Prostate gland (tissue), 2 donors: ENCODE results near the gene ATP5MK. TPM values are rescaled to one million over a fixed set of nuclear protein-coding genes. Genes with fewer than 3 reads are reported as not detected.

Source experiments
- DNase-seq: peaks from one replicate; pipeline ENCODE4 v3.0.0-alpha.2; 2019; ENCODE audit warnings: low spot score
- H3K27ac ChIP-seq, 2 donors: fragments of 200-600 bp; sonication (generic); 2 replicates each; pipeline ENCODE4 v1.5.1; 2017 to 2019
- H3K27me3 ChIP-seq: fragments of 200-600 bp; sonication (generic); replicated peaks from 2 replicates; pipeline ENCODE4 v1.5.1; 2019; ENCODE audit not compliant: insufficient read depth
- H3K36me3 ChIP-seq, 2 donors: fragments of 200-600 bp; sonication (generic); 1 replicate in 1 of 2; 2 replicates in 1 of 2; pipeline versions ENCODE4 v1.5.1 to v1.8.1; 2017 to 2019
- H3K4me1 ChIP-seq: fragments of 200-600 bp; sonication (generic); replicated peaks from 2 replicates; pipeline ENCODE4 v1.5.1; 2019
- H3K4me3 ChIP-seq, 2 donors: fragments of 200-600 bp; sonication (generic); 2 replicates each; pipeline ENCODE4 v1.5.1; 2017 to 2019
- H3K9me3 ChIP-seq: fragments of 200-600 bp; sonication (generic); 2 replicates; pipeline ENCODE4 v1.5.1; 2017
- POLR2A ChIP-seq: fragments of 450-650 bp; IDR thresholded peaks from one replicate; pipeline ENCODE4 v1.6.1; 2016; ENCODE audit warnings: antibody characterized with exemption, mild to moderate bottlenecking
- POLR2AphosphoS5 ChIP-seq: sonication (generic); formaldehyde crosslinking; IDR thresholded peaks from one replicate; pipeline ENCODE4 v1.6.1; 2017; ENCODE audit warnings: antibody characterized with exemption
- WGBS: methylation state at CpG from one replicate; pipeline ENCODE4 v1.1.5; 2018; 5-methylcytosine and 5-hydroxymethylcytosine counted together
- intact Hi-C: fragments of 100-400 bp; cut with DNase I; formaldehyde crosslinking; loops from one replicate; pipeline ENCODE4 v1.14.2; 2022
- total RNA-seq, 2 donors: library from RNA; depleted of rRNA; stranded (reverse); fragments of >200 nt; gene quantifications; one replicate each; pipeline ENCODE4 v1.1.0, GENCODE V29; 2016
- TF ChIP-seq, protein P1 (sequence below), 4 experiments: fragments of 200-600 bp in 2 of 4; fragments of 450-650 bp in 2 of 4; sonication (generic) in 2 of 4; IDR thresholded peaks; 1 replicate in 3 of 4; 2 replicates in 1 of 4; pipeline ENCODE4 v1.5.1; 2016 to 2019; ENCODE audit warnings: antibody characterized with exemption in 4 of 4, mild to moderate bottlenecking in 2 of 4, moderate library complexity in 2 of 4

The ATP5MK gene
- total RNA-seq, 2 donors from 2014 or later, result 206 to 234 TPM

DNA sequence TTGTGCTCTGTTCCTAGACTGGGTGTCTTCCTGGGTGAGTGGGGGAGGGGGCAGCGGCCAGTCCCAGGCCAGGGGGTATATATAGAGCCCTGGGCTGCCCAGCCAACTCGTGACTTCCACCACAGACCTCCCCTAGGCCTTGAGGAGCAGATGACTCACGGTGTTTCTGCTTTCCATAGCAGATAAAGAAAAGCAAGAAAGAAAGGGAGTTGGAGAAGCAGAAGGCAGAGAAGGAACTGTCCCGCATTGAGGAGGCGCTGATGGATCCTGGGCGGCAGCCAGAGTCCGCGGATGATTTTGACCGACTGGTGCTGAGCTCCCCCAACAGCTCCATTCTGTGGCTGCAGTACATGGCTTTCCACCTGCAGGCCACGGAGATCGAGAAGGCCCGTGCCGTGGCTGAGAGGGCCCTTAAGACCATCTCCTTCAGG, 45.8 kb upstream of the ATP5MK start:
- H3K27ac ChIP-seq, result no peak overlapping the region
- intact Hi-C loops, result no loop called here

DNA sequence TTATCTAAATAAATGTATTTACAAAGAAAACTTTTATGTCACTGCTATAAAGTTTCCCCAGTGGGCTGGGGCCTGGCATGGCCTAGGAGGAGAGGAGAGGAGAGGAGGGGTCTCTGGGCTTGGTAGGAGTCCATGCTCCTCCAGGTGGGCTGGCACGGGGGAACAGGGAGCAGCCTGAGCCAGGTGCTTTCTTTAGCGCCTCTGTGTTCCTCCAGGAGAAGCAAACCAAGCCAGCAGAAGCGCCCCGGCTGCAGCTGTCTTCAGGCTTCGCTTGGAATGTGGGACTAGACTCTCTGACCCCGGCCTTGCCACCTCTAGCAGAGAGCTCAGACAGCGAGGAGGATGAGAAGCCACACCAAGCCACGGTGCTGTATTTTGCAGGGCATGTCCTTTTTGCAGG, 45.3 kb upstream of the ATP5MK start:
- no peaks in the 10 kb centered on the region for H3K4me1 ChIP-seq
- no peak for TF ChIP-seq POLR2AphosphoS5
- TF ChIP-seq POLR2A, result no peak
- TF ChIP-seq, protein P1, sequence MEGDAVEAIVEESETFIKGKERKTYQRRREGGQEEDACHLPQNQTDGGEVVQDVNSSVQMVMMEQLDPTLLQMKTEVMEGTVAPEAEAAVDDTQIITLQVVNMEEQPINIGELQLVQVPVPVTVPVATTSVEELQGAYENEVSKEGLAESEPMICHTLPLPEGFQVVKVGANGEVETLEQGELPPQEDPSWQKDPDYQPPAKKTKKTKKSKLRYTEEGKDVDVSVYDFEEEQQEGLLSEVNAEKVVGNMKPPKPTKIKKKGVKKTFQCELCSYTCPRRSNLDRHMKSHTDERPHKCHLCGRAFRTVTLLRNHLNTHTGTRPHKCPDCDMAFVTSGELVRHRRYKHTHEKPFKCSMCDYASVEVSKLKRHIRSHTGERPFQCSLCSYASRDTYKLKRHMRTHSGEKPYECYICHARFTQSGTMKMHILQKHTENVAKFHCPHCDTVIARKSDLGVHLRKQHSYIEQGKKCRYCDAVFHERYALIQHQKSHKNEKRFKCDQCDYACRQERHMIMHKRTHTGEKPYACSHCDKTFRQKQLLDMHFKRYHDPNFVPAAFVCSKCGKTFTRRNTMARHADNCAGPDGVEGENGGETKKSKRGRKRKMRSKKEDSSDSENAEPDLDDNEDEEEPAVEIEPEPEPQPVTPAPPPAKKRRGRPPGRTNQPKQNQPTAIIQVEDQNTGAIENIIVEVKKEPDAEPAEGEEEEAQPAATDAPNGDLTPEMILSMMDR (IDR thresholded peaks at IDR 0.05), result no peak
- H3K27me3 ChIP-seq, result no peaks in the 10 kb centered on the region
- no peaks in the 10 kb centered on the region for H3K9me3 ChIP-seq
- H3K4me3 ChIP-seq, result no peak overlapping the region
- no peak overlapping the region for H3K27ac ChIP-seq
- intact Hi-C loops, result no loop called here
- WGBS, result 81% methylated on average over 8 of the region's 8 CpGs
- DNase-seq, result no peak
- peaks cover 6 to 23% of the 10 kb centered on the region in 2 donors for H3K36me3 ChIP-seq

More for the DNA sequence above, 45.8 kb upstream of the ATP5MK start:
- Histone ChIP-seq H3K4me1 (no peaks in the 10 kb centered on the region), H3K9me3 (no peaks in the 10 kb centered on the region), H3K36me3 (peaks cover 6 to 26% of the 10 kb centered on the region in 2 donors), H3K27me3 (no peaks in the 10 kb centered on the region), H3K4me3 (no peak overlapping the region)
- 81% methylated on average over 13 of the region's 13 CpGs for WGBS
- TF ChIP-seq POLR2A (no peak), POLR2AphosphoS5 (no peak)
- TF ChIP-seq, protein P1 (IDR thresholded peaks at IDR 0.05), result no peak
- no peak for DNase-seq

DNA sequence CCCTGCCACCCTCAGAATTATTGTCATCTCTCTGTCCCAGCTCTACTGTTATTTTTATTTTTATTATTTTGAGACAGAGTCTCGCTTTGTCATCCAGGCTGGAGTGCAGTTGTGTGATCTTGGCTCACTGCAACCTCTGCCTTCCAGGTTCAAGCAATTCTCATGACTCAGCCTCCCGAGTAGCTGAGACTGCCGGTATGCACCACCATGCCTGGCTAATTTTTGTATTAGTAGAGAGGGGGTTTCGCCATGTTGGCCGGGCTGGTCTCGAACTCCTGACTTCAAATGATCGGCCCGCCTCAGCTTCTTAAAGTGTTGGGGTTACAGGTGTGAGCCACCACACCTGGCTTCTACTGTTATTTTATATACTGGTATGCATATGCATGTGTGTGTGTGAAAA, 44.9 kb upstream of the ATP5MK start:
- no peaks in the 10 kb centered on the region for H3K4me1 ChIP-seq
- H3K36me3 ChIP-seq, result peaks cover 6 to 23% of the 10 kb centered on the region in 2 donors
- no peak overlapping the region for H3K4me3 ChIP-seq
- intact Hi-C loops, result no loop called here
- TF ChIP-seq, protein P1 (IDR thresholded peaks at IDR 0.05), result no peak
- TF ChIP-seq POLR2A, result no peak
- TF ChIP-seq POLR2AphosphoS5, result no peak
- H3K9me3 ChIP-seq, result no peaks in the 10 kb centered on the region
- no peak for DNase-seq
- WGBS, result 94% methylated on average over 8 of the region's 8 CpGs
- no peak overlapping the region for H3K27ac ChIP-seq
- no peaks in the 10 kb centered on the region for H3K27me3 ChIP-seq

DNA sequence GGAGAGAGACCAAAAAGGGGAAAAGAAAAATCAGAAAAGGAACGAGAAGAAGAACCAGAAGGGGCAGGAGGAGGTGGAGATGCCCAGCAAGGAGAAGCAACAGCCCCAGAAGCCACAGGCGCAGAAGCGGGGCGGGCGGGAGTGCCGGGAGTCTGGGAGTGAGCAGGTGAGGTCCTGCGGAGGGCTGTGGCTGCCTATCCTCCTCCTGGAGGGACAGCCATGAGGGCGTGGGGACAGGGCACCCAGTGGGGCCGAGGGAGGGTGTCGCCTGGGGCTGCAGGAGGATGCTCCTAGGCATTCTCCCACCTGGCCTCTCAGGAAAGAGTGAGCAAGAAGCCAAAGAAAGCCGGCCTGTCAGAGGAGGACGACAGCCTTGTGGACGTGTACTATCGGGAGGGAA, 44.1 kb upstream of the ATP5MK start:
- Histone ChIP-seq H3K27ac (no peak overlapping the region), H3K27me3 (no peaks in the 10 kb centered on the region), H3K36me3 (peaks cover 6 to 23% of the 10 kb centered on the region in 2 donors), H3K4me1 (no peaks in the 10 kb centered on the region), H3K9me3 (no peaks in the 10 kb centered on the region), H3K4me3 (no peak overlapping the region)
- 91% methylated on average over 14 of the region's 14 CpGs for WGBS
- DNase-seq, result no peak
- no peak for TF ChIP-seq POLR2AphosphoS5
- TF ChIP-seq, protein P1 (IDR thresholded peaks at IDR 0.05), result no peak
- intact Hi-C loops, result no loop called here

DNA sequence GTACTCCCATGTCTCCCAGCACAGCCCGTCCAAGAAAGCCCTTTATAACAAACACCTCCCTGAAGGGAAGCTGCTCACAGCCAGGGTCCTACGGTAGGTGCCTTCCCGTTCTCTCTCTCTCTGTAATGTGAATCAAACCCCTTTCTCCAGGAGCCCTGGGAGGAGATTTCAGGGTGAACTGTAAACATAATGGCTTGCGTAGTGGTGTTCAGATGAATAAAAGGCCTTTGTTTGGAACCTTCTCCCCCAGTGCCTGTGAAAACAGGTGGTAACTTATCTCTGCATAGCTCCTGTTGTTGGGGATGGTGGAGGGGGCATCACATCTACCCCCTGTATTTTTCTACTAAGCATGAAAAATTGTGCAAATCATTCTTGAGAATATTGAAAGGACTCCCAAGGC, 43.5 kb upstream of the ATP5MK start:
- Histone ChIP-seq H3K9me3 (no peaks in the 10 kb centered on the region), H3K27ac (no peak overlapping the region), H3K36me3 (peaks cover 6 to 21% of the 10 kb centered on the region in 2 donors), H3K4me1 (no peaks in the 10 kb centered on the region), H3K4me3 (no peak overlapping the region), H3K27me3 (no peaks in the 10 kb centered on the region)
- intact Hi-C loops, result no loop called here
- 69% methylated on average over 4 of the region's 4 CpGs for WGBS
- DNase-seq, result no peak
- TF ChIP-seq, protein P1 (IDR thresholded peaks at IDR 0.05), result no peak
- TF ChIP-seq POLR2AphosphoS5, result no peak
- no peak for TF ChIP-seq POLR2A
